ENCODE data around the gene SERPINE1.

DNA sequence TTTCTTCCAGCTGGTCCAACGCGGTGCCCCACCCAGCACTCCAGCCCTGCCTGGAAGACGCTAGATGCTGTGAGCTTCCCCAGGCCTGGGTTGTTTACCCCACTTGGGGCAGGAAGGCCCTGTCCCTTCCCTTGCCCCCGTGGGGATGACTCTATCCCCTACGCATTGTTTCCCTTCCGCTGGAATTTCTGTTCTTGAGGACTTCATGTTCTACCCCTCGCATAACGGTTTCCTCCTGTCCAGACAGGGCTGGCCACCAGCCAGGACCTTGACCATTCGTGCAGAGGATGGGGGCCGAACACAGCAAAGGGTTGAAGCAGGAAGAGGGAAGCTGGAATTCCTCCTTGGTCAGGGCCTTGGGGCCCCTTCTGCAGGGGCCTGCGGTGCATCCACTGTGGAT lies 14.7 kb upstream of the SERPINE1 start:
- TF ChIP-seq, protein P1, sequence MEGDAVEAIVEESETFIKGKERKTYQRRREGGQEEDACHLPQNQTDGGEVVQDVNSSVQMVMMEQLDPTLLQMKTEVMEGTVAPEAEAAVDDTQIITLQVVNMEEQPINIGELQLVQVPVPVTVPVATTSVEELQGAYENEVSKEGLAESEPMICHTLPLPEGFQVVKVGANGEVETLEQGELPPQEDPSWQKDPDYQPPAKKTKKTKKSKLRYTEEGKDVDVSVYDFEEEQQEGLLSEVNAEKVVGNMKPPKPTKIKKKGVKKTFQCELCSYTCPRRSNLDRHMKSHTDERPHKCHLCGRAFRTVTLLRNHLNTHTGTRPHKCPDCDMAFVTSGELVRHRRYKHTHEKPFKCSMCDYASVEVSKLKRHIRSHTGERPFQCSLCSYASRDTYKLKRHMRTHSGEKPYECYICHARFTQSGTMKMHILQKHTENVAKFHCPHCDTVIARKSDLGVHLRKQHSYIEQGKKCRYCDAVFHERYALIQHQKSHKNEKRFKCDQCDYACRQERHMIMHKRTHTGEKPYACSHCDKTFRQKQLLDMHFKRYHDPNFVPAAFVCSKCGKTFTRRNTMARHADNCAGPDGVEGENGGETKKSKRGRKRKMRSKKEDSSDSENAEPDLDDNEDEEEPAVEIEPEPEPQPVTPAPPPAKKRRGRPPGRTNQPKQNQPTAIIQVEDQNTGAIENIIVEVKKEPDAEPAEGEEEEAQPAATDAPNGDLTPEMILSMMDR (IDR thresholded peaks at IDR 0.05), result no peak
- no peak for TF ChIP-seq POLR2A (IDR thresholded peaks at IDR 0.05)
